Endothelial cell of umbilical vein (primary cell): ENCODE data around the gene SHMT1. TPM values are rescaled to one million over a fixed set of nuclear protein-coding genes. Genes with fewer than 3 reads are reported as not detected.

Source experiments
- BruUV-seq: library from RNA; stranded (reverse); fragments of 400-500 nt; replicated peaks from 2 replicates; lab custom pipeline; 2021; lab: Mats Ljungman, UMichigan
- CTCF ChIA-PET: fragments of 300-600, 350-600 bp; sonication (Branson Sonifier 250); formaldehyde crosslinking; loops from one replicate; lab custom pipeline; 2021; ENCODE audit warnings: antibody characterized with exemption, inconsistent platforms; lab: Charles Lee
- POLR2A ChIA-PET: fragments of 300-600, 350-600 bp; sonication (Branson Sonifier 250); formaldehyde crosslinking; loops from one replicate; lab custom pipeline; 2021; ENCODE audit warnings: antibody characterized with exemption, inconsistent platforms; lab: Charles Lee
- DNase-seq: peaks from one replicate; pipeline ENCODE4 v3.0.0-alpha.2; 2011; ENCODE audit warnings: low read depth, low spot score
- FAIRE-seq: peaks from 2 replicates; lab custom pipeline; 2011; peaks lifted over from hg19 to GRCh38; lab: Jason Lieb, UNC
- H2AFZ ChIP-seq: 2 replicates; pipeline ENCODE4 v1.6.0; 2012; ENCODE audit warnings: low read depth, low read length, control low read depth, inconsistent platforms
- H3K27ac ChIP-seq: 2 replicates; pipeline ENCODE4 v1.5.1; 2011; ENCODE audit warnings: low read depth, mild to moderate bottlenecking, control low read depth, low read length, moderate library complexity; ENCODE audit not compliant: insufficient read depth
- H3K27me3 ChIP-seq, 2 experiments: 2 replicates each; pipeline versions ENCODE4 v1.6.0 to v1.6.1; 2011; ENCODE audit warnings: low read length in 2 of 2, mixed read lengths in 1 of 2; ENCODE audit not compliant: control insufficient read depth in 2 of 2, insufficient read depth in 2 of 2
- H3K36me3 ChIP-seq, 2 experiments: 2 replicates in 1 of 2; 3 replicates in 1 of 2; pipeline ENCODE4 v1.5.1; 2011; ENCODE audit warnings: low read length in 2 of 2, mild to moderate bottlenecking in 1 of 2, moderate library complexity in 1 of 2; ENCODE audit not compliant: control insufficient read depth in 2 of 2, insufficient read depth in 2 of 2; ENCODE audit errors: extremely low read depth in 1 of 2
- H3K4me1 ChIP-seq: 3 replicates; pipeline ENCODE4 v1.5.1; 2011; ENCODE audit warnings: mild to moderate bottlenecking, low read length; ENCODE audit not compliant: control insufficient read depth, insufficient read depth; ENCODE audit errors: extremely low read depth
- H3K4me2 ChIP-seq: 2 replicates; pipeline ENCODE4 v1.6.1; 2011; ENCODE audit warnings: low read length, control low read depth, mixed read lengths; ENCODE audit not compliant: insufficient read depth
- H3K4me3 ChIP-seq, 3 experiments: fragments of 200-600 bp in 1 of 3; sonication (generic), shearing (Covaris generic) in 1 of 3; replicated peaks in 1 of 3; 2 replicates each; pipeline ENCODE4 v1.5.1; 2011 to 2016; ENCODE audit warnings: control low read depth in 3 of 3, low read length in 3 of 3, mild to moderate bottlenecking in 2 of 3, inconsistent platforms in 1 of 3, low read depth in 1 of 3, moderate library complexity in 1 of 3; ENCODE audit not compliant: insufficient read depth in 1 of 3
- H3K79me2 ChIP-seq: 2 replicates; pipeline ENCODE4 v1.6.0; 2012; ENCODE audit warnings: low read length, inconsistent platforms; ENCODE audit not compliant: control insufficient read depth, insufficient read depth
- H3K9ac ChIP-seq: replicated peaks from 2 replicates; pipeline ENCODE3; 2011; ENCODE audit warnings: low read length, control low read depth; ENCODE audit not compliant: insufficient read depth; ENCODE audit errors: extremely low read depth
- H3K9me1 ChIP-seq: replicated peaks from 3 replicates; pipeline ENCODE4 v1.6.0; 2011; ENCODE audit warnings: mild to moderate bottlenecking, low read length; ENCODE audit not compliant: control insufficient read depth, insufficient read depth; ENCODE audit errors: extremely low read depth
- H3K9me3 ChIP-seq: replicated peaks from 2 replicates; pipeline ENCODE4 v1.5.1; 2012; ENCODE audit warnings: low read length, inconsistent platforms; ENCODE audit not compliant: control insufficient read depth, insufficient read depth
- H4K20me1 ChIP-seq: replicated peaks from 2 replicates; pipeline ENCODE3; 2011; ENCODE audit warnings: mild to moderate bottlenecking, low read length; ENCODE audit not compliant: control insufficient read depth, insufficient read depth; ENCODE audit errors: extremely low read depth
- EZH2 ChIP-seq: IDR thresholded peaks from 2 replicates; pipeline ENCODE4 v1.6.1; 2012; ENCODE audit warnings: borderline replicate concordance, low read depth, mild to moderate bottlenecking, moderate library complexity, low read length, inconsistent platforms; ENCODE audit not compliant: severe bottlenecking
- FOS ChIP-seq: IDR thresholded peaks from 2 replicates; pipeline ENCODE4 v1.6.1; 2011; ENCODE audit warnings: mild to moderate bottlenecking, low read length, moderate library complexity, borderline replicate concordance; ENCODE audit not compliant: insufficient read depth
- GATA2 ChIP-seq: IDR thresholded peaks from 2 replicates; pipeline ENCODE4 v1.7.0; 2011; ENCODE audit warnings: low read depth, mild to moderate bottlenecking, moderate library complexity, mixed read lengths, low read length; ENCODE audit not compliant: insufficient read length, insufficient read depth
- JUN ChIP-seq: IDR thresholded peaks from 2 replicates; pipeline ENCODE4 v1.6.1; 2011; ENCODE audit warnings: borderline replicate concordance, low read depth; ENCODE audit not compliant: insufficient read length, insufficient read depth
- MYC ChIP-seq: IDR thresholded peaks from one replicate; pipeline ENCODE4 v1.6.1; 2011; ENCODE audit warnings: mild to moderate bottlenecking, low read depth, low read length
- POLR2A ChIP-seq: IDR thresholded peaks from 2 replicates; pipeline ENCODE4 v1.6.1; 2012; ENCODE audit warnings: low read depth, mild to moderate bottlenecking, control low read depth, low read length
- POLR2AphosphoS5 ChIP-seq: IDR thresholded peaks from 2 replicates; pipeline ENCODE4 v1.6.1; 2012; ENCODE audit warnings: low read depth, mild to moderate bottlenecking, control low read depth, low read length, moderate library complexity; ENCODE audit not compliant: insufficient read depth
- dilution Hi-C: fragments of 300-500 bp; cut with MboI; formaldehyde crosslinking; loops from one replicate; pipeline ENCODE4 v1.15.0; 2019; ENCODE audit warnings: low sequenced_read_pairs; ENCODE audit not compliant: extremely low pct_ligation_motif_present
- intact Hi-C: fragments of 100-400 bp; cut with micrococcal nuclease; formaldehyde crosslinking; loops from one replicate; pipeline ENCODE4 v1.10.0; 2022
- polyA plus RNA-seq, 4 experiments: library from polyadenylated mRNA; depleted of rRNA in 3 of 4; stranded (reverse) in 3 of 4; unstranded in 1 of 4; fragments of >200 nt; gene quantifications; 2 replicates each; pipeline versions ENCODE4 v1.2.1 to v1.2.3, GENCODE V29; 2011 to 2012; ENCODE audit warnings: missing spikeins in 1 of 4
- total RNA-seq: library from RNA; stranded (reverse); gene quantifications from 2 replicates; pipeline ENCODE4 v1.2.3, GENCODE V29; 2021
- TF ChIP-seq, protein P1 (sequence below), 2 donors: IDR thresholded peaks; 1 replicate in 1 of 2; 2 replicates in 1 of 2; pipeline ENCODE4 v1.5.1; 2011; ENCODE audit warnings: low read length in 2 of 2, mild to moderate bottlenecking in 2 of 2, moderate library complexity in 2 of 2, control low read depth in 1 of 2, inconsistent platforms in 1 of 2, low read depth in 1 of 2; ENCODE audit not compliant: insufficient read depth in 1 of 2; ENCODE audit errors: extremely low read depth in 1 of 2
- TF ChIP-seq, protein P2 (sequence below): IDR thresholded peaks from 2 replicates; pipeline ENCODE4 v1.6.1; 2011; ENCODE audit not compliant: insufficient read depth, insufficient read length

Gene SHMT1
- total and polyA plus RNA-seq, 2 donors (not counting 3 experiments of a cell fraction or from before 2014, with no cell fraction given), result 18.9 to 27.6 TPM

GRCh38 chr17:18377437-18378204, 14.3 kb upstream of the SHMT1 start, which contains the start of gene EVPLL:
Gene EVPLL (plus strand): TSS chr17:18377778. CDS start chr17:18380938, 3,160 bp downstream.
- Histone ChIP-seq H3K9ac (no peak within 1 kb of the TSS), H3K9me3 (no peaks in the 10 kb centered on the region), H3K27ac (no peak within 1 kb of the TSS), H3K9me1 (no peaks in the 10 kb centered on the region), H3K27me3 (peaks cover 2 to 9% of the 10 kb centered on the region in 2 experiments), H3K4me3 (no peak within 1 kb of the TSS), H3K4me2 (no peak within 1 kb of the TSS), H3K79me2 (no peaks in the 10 kb centered on the region), H2AFZ (no peak within 1 kb of the TSS), H3K36me3 (no peaks in the 10 kb centered on the region), H4K20me1 (no peaks in the 10 kb centered on the region), H3K4me1 (no peaks in the 10 kb centered on the region)
- POLR2A ChIA-PET, result no interaction called here
- BruUV-seq, result no TSS peak
- CTCF ChIA-PET, result no interaction called here
- DNase-seq (no peak), FAIRE-seq (no peak)
- dilution Hi-C loops (no loop called here), intact Hi-C loops (no loop called here)
- TF ChIP-seq MYC (no peak), FOS (no peak), EZH2 (no peak), POLR2A (no peak), JUN (no peak), POLR2AphosphoS5 (no peak), GATA2 (no peak)
- TF ChIP-seq, protein P1, sequence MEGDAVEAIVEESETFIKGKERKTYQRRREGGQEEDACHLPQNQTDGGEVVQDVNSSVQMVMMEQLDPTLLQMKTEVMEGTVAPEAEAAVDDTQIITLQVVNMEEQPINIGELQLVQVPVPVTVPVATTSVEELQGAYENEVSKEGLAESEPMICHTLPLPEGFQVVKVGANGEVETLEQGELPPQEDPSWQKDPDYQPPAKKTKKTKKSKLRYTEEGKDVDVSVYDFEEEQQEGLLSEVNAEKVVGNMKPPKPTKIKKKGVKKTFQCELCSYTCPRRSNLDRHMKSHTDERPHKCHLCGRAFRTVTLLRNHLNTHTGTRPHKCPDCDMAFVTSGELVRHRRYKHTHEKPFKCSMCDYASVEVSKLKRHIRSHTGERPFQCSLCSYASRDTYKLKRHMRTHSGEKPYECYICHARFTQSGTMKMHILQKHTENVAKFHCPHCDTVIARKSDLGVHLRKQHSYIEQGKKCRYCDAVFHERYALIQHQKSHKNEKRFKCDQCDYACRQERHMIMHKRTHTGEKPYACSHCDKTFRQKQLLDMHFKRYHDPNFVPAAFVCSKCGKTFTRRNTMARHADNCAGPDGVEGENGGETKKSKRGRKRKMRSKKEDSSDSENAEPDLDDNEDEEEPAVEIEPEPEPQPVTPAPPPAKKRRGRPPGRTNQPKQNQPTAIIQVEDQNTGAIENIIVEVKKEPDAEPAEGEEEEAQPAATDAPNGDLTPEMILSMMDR (IDR thresholded peaks at IDR 0.05; ENCODE audit: extremely low read depth in 1 of 2, insufficient read depth in 1 of 2, low read depth in 1 of 2, low read length in 2 of 2), result no peak
- TF ChIP-seq, protein P2, sequence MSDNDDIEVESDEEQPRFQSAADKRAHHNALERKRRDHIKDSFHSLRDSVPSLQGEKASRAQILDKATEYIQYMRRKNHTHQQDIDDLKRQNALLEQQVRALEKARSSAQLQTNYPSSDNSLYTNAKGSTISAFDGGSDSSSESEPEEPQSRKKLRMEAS, result no peak
